Osteoblast (primary cell): ENCODE data around the gene C5orf63. TPM values are rescaled to one million over a fixed set of nuclear protein-coding genes. Genes with fewer than 3 reads are reported as not detected.
A peak's percentile ranks its signal among the peaks of the same experiment; 100 is the strongest.

ENCODE experiments used
- DNase-seq: peaks from one replicate; pipeline ENCODE4 v3.0.0; 2011; ENCODE audit warnings: low spot score, mixed read lengths; ENCODE audit not compliant: insufficient read length; ENCODE audit errors: missing footprints
- H2AFZ ChIP-seq: 2 replicates; pipeline ENCODE4 v1.6.0; 2011; ENCODE audit warnings: mild to moderate bottlenecking, low read length
- H3K27ac ChIP-seq: 2 replicates; pipeline ENCODE4 v1.5.1; 2011; ENCODE audit warnings: mild to moderate bottlenecking, low read depth, low read length, moderate library complexity
- H3K27me3 ChIP-seq: 2 replicates; pipeline ENCODE4 v1.6.0; 2012; ENCODE audit warnings: mild to moderate bottlenecking, control low read depth, inconsistent platforms, low read length, moderate library complexity; ENCODE audit not compliant: insufficient read depth
- H3K36me3 ChIP-seq: 2 replicates; pipeline ENCODE4 v1.5.1; 2011; ENCODE audit warnings: mild to moderate bottlenecking, low read length, control low read depth, moderate library complexity; ENCODE audit not compliant: insufficient read depth
- H3K4me1 ChIP-seq: 2 replicates; pipeline ENCODE4 v1.5.1; 2011; ENCODE audit warnings: mild to moderate bottlenecking, low read length, control low read depth, moderate library complexity; ENCODE audit not compliant: insufficient read depth
- H3K4me2 ChIP-seq: 2 replicates; pipeline ENCODE4 v1.6.0; 2011; ENCODE audit warnings: mild to moderate bottlenecking, low read length; ENCODE audit not compliant: insufficient read depth
- H3K4me3 ChIP-seq: fragments of 200-600 bp; sonication (generic); 3 replicates; pipeline ENCODE4 v1.5.1; 2012; ENCODE audit warnings: mild to moderate bottlenecking, low read length, inconsistent platforms; ENCODE audit not compliant: insufficient read depth
- H3K79me2 ChIP-seq: 2 replicates; pipeline ENCODE4 v1.6.0; 2012; ENCODE audit warnings: mild to moderate bottlenecking, low read length, control low read depth, inconsistent platforms; ENCODE audit not compliant: insufficient read depth
- H3K9me3 ChIP-seq: 2 replicates; pipeline ENCODE4 v1.5.1; 2011; ENCODE audit warnings: low read depth, low read length, control low read depth
- H4K20me1 ChIP-seq: 2 replicates; pipeline ENCODE4 v1.6.0; 2012; ENCODE audit warnings: mild to moderate bottlenecking, low read length, control low read depth; ENCODE audit not compliant: insufficient read depth
- CTCF ChIP-seq: IDR thresholded peaks from 2 replicates; pipeline ENCODE4 v1.5.1; 2011; ENCODE audit warnings: mild to moderate bottlenecking, low read depth, low read length, moderate library complexity; ENCODE audit errors: extremely low read depth
- total RNA-seq: library from RNA; depleted of rRNA; stranded (reverse); fragments of >200 nt; gene quantifications from 2 replicates; pipeline ENCODE4 v1.2.3, GENCODE V29; 2012

Gene C5orf63
- total RNA-seq, 1 donor: 2.2 TPM

DNA sequence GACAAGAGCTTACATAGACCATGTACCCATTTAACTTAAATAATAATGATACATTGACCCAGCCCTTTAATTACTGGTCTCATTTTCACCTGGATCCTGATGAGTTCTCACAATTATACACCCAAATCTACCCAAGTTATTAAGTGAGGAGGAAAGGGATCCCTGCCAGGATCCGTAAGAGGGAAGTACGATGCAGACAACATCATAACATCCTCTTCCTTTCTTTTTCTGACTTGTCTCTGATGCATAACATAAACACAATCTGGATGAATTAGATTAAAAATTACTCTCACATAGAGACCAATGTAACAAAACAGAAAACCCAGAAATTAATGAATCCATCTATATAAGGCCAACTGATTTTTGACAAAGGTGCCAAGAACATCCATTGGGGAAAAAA lies 59.9 kb downstream of the C5orf63 start:
- no peak for TF ChIP-seq CTCF
- Histone ChIP-seq H3K9me3 (no peaks in the 10 kb centered on the region), H3K36me3 (no peaks in the 10 kb centered on the region), H3K4me2 (peak overlapping the region; percentile 68), H3K27me3 (no peaks in the 10 kb centered on the region), H4K20me1 (no peaks in the 10 kb centered on the region), H3K79me2 (peaks cover 12% of the 10 kb centered on the region), H3K4me3 (peak overlapping the region; percentile 29), H2AFZ (peak overlapping the region; percentile 17), H3K4me1 (peaks cover 34% of the 10 kb centered on the region), H3K27ac (peak overlapping the region; percentile 37)
- no peak for DNase-seq

DNA sequence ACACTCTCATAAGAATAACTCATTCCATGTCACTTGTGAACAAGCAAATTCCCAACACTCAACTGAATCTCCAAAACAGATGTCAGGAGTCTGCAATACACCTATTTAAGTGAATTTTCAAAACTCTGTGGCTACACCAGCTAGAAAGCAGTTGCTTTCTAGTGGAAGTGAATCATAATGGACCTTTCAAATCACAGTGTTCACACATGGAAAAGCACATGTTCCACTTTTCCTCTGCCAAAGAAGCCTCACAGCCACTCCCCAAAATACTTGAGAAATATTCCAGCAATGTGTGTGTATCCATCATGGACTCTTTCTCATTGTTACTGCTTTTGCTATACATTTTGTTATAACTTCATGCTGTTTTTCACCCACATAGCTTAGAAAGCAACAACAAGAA lies 60.4 kb downstream of the C5orf63 start:
- Histone ChIP-seq H3K36me3 (no peaks in the 10 kb centered on the region), H2AFZ (peak overlapping the region; percentile 17), H3K27me3 (no peaks in the 10 kb centered on the region), H3K4me3 (peak overlapping the region; percentile 29), H3K9me3 (no peaks in the 10 kb centered on the region), H3K4me2 (peak overlapping the region; percentile 68), H4K20me1 (no peaks in the 10 kb centered on the region), H3K27ac (peak overlapping the region; percentile 37), H3K4me1 (peaks cover 34% of the 10 kb centered on the region), H3K79me2 (peaks cover 12% of the 10 kb centered on the region)
- peak; percentile 67 for DNase-seq
- TF ChIP-seq CTCF: no peak

GRCh38 chr5:127011961-127012644 lies 61.2 kb downstream of the C5orf63 start:
- H3K79me2 ChIP-seq: peaks cover 12% of the 10 kb centered on the region
- H2AFZ ChIP-seq: no peak overlapping the region
- no peaks in the 10 kb centered on the region for H4K20me1 ChIP-seq
- H3K4me1 ChIP-seq: peaks cover 34% of the 10 kb centered on the region
- no peak for TF ChIP-seq CTCF
- no peak for DNase-seq
- no peaks in the 10 kb centered on the region for H3K27me3 ChIP-seq
- H3K4me3 ChIP-seq: no peak overlapping the region
- H3K36me3 ChIP-seq: no peaks in the 10 kb centered on the region
- no peak overlapping the region for H3K4me2 ChIP-seq
- H3K27ac ChIP-seq: peak overlapping the region; percentile 34
- H3K9me3 ChIP-seq: no peaks in the 10 kb centered on the region

DNA sequence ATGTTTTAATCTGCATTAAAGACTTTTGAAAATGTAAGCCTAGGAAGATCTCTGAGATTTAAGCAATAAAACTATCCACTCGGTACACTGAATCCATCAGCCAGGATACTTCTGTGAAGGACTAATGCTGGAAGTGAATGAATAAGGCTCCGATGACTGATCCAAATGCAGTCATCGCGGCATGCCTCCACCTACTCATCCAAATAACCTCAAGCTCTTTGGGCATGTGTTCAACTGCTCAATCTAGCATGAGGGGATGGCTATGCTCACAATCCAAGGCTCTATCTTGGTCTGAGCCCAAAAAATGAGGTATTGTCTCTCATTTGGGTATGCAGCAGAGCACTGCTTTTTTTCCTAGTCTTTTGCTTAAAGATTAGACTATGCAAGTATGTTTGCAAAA lies 62.1 kb downstream of the C5orf63 start:
- H3K27me3 ChIP-seq: no peaks in the 10 kb centered on the region
- no peak for TF ChIP-seq CTCF
- peaks cover 12% of the 10 kb centered on the region for H3K79me2 ChIP-seq
- no peaks in the 10 kb centered on the region for H3K36me3 ChIP-seq
- H4K20me1 ChIP-seq: no peaks in the 10 kb centered on the region
- H3K27ac ChIP-seq: peak overlapping the region; percentile 76
- H3K4me1 ChIP-seq: peaks cover 34% of the 10 kb centered on the region
- no peaks in the 10 kb centered on the region for H3K9me3 ChIP-seq
- peak overlapping the region; percentile 47 for H3K4me2 ChIP-seq
- H3K4me3 ChIP-seq: no peak overlapping the region
- peak; percentile 86 for DNase-seq
- no peak overlapping the region for H2AFZ ChIP-seq
